GM21619 (cell line): ENCODE measurements around the gene HBD.
"Not testable (repeated sequence)": the region's sequence is repeated elsewhere in the genome, so short reads cannot be mapped to it uniquely, and the experiment has no call there.

Experiments used
- ATAC-seq: cut with Tn5 transposase; IDR thresholded peaks from one replicate; pipeline ENCODE4 v1.9.1; 2021; ENCODE audit not compliant: unreplicated experiment

The HBD gene

DNA sequence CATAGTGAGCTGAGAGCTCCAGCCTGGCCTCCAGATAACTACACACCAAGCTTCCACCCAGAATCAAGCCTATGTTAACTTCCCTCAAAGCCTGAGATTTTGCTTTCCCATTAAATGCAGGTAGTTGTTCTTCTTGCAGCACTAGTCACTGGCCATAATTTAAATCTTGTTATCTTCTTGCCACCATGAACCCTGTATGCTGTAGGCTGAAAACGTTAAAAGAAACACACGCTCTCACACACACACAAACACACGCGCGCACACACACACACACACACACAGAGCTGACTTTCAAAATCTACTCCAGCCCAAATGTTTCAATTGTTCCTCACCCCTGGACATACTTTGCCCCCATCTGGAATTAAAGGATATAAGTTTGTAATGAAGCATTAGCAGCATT is 19.2 kb upstream of the HBD start:
- ATAC-seq = not testable (repeated sequence)

DNA sequence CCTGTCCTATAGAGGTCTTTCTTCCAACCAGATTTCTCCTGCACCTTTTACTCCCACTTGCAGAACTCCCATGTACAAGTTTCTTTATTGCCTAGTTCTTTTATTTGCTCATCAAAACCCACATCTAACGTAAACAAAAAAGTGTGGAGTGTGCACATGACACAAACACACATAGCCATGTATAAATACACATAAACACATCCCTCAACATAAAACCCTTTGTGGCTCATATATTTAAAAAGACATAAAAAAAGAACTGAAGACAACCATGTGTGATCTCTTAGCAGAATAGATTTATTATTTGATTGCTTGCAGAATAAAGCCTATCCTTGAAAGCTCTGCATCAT is 18.6 kb upstream of the HBD start:
- ATAC-seq = no peak

DNA sequence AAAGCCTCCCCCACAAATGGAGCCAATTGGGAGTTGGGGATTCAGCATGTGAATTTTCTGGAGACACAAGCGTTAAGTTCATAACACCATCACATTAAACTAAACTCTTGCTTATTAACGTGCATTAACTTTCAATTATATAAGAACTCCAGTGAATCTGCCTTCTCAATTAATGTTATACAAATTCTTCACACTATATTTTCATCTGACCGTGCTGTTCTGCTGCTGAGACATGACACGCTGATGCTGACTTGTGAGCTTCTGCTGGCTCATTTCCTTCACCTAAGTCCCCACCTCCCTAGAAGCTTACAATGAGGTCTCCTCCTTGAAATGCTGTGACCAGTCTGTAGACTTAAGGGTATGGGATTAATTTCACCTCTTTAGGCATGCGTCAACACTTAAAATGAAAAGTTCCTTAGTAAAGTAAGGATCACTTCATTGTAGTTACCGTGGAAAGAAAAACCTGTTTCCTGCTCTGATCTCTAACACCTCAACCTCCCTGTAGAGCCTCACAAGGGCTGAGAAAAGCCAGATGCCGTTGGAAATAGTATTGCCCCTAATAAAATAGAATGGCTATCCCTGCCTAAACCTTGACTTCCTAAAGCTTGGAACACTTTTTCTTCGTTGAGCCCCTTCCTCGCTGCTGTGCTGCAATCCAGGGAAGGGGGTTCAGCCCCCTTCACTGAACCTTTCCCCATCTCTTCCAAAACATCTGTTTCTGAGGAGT is 18.1 kb upstream of the HBD start:
- no peak for ATAC-seq

DNA sequence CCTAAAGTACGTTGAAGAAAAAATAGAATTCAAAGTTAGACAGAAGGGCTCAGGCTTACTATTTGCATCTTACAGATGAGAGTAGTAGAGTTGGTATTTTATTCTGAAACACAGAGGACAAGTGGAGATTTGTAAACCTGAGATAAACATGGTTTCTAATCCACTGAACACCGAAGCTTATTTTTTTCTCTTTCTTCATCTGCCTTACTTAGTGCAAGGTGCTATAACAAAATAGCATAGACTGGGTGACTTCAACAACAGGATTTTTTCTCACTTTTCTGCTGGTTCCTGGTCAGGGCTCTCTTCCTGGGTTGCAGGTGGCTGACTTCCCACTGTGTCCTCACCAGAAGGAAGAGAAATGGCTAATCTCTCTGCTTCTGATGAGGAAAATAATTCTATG is 17.5 kb upstream of the HBD start:
- ATAC-seq = no peak

DNA sequence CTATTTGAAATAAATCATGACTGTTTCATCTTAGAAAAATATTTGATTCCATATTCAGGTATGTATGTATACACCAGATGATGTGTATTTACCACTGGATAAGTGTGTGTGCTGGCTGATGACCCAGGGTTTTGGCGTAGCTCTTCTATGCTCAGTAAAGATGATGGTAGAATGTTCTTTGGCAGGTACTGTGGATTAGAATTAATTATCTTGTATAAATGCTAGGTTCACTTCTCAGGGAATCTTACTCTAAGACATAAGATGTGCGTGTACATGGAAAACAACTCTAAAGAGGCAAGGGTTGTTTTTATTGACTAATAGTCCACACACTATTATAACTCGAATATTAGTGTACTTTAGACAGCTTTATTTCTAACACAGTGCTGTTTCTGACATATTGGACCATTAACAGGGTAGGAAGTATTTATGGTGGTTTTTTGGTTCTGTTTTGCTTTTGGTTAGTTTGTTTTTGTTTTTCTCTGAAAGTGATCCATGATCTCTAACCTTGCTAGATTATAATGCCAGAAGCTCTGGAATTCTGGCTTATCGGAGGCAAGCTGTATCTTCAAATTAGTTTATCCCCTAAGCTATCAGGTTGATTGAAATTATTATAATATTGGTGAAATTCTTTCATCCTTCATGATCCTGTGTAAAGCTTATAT is 16.4 kb upstream of the HBD start:
- no peak for ATAC-seq

DNA sequence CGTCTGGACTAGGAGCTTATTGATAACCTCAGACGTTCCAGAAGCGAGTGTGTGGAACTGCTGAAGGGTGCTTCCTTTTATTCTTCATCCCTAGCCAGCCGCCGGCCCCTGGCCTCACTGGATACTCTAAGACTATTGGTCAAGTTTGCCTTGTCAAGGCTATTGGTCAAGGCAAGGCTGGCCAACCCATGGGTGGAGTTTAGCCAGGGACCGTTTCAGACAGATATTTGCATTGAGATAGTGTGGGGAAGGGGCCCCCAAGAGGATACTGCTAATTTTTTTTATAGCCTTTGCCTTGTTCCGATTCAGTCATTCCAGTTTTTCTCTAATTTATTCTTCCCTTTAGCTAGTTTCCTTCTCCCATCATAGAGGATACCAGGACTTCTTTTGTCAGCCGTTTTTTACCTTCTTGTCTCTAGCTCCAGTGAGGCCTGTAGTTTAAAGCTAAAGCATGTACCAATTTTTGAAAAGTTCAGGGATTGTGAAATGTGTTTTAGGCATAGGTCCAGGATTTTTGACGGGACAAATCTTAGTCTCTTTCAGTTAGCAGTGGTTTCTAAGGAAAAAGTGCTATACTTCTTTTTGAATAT is 15.6 kb upstream of the HBD start, which contains the start of gene HBG1:
HBG1 (minus strand) TSS at position 51 of the 590 bp plus-strand sequence. CDS start 53 bp downstream, outside the sequence.
- not testable (repeated sequence) for ATAC-seq

DNA sequence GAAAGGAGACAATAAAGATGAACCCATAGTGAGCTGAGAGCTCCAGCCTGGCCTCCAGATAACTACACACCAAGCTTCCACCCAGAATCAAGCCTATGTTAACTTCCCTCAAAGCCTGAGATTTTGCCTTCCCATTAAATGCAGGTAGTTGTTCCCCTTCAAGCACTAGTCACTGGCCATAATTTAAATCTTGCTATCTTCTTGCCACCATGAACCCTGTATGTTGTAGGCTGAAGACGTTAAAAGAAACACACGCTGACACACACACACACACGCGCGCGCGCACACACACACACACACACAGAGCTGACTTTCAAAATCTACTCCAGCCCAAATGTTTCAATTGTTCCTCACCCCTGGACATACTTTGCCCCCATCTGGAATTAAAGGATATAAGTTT is 14.2 kb upstream of the HBD start:
- ATAC-seq = not testable (repeated sequence)

DNA sequence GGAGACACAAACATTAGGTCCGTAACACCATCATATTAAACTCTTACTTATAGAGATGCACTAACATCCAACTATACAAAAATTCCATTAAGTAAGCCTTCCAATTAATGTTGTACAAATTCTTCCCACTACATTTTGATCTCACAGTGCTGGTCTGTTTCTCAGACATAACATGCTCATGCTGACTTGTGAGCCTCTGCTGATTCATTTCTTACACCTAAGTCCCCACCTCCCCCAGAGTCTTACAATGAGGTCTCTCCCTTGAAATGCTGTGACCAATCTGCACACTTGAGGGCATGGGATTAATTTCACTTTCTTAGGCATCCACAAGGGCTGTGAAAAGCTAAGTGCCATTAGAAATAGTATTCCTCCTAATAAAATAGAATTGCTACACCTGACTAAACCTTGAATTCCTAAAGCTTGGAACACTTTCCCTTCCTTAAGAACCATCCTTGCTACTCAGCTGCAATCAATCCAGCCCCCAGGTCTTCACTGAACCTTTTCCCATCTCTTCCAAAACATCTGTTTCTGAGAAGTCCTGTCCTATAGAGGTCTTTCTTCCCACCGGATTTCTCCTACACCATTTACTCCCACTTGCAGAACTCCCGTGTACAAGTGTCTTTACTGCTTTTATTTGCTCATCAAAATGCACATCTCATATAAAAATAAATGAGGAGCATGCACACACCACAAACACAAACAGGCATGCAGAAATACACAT is 13.3 kb upstream of the HBD start:
- ATAC-seq = no peak

DNA sequence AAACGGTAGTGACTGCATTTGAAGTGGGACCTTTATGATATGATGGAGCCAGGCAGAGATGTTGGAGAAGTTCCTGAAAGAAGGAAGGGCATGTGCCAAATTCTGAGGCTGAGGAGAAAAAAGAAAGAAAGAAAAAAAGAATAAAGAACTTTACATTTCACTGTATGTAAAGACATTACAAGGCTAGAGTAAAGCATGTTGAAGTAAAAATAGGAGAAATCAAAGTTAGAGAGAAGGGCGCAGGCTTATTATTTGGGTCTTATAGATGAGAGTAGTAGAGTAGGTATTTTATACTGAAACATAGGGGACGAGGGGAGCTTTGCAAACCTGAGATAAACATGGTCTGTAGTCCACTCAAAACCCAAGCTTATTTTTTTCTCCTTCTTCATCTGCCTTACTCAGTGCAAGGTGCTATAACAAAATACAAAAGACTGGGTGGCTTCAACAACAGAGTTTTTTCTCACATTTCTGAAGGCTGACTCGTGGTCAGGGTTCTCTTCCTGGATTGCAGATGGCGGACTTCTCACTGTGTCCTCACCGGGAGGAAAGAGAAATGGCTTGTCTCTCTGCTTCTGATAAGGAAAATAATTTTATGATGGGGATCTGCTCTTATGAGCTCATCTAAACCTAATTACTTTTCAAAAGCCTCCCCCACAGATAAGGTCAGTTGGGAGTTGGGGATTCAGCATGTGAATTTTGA is 12.6 kb upstream of the HBD start:
- no peak for ATAC-seq

DNA sequence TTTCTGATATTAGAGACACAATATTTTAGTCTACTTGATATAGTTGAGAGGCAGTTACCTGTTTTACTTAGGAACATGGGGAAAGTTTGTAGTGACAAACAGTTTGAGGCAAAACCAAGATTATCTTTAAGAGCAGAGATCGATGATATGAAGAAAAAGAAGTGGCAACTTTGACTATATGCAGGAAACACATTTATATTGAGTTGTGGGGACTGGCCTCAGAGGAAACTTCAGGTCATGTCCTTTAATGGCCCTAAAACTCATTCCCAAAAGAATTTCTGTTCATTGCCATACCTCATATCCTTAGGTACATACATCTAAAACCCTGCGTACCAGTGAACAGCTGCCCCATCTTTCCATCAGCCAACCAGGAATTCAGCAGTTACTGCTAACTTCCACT is 10.9 kb upstream of the HBD start:
- no peak for ATAC-seq

DNA sequence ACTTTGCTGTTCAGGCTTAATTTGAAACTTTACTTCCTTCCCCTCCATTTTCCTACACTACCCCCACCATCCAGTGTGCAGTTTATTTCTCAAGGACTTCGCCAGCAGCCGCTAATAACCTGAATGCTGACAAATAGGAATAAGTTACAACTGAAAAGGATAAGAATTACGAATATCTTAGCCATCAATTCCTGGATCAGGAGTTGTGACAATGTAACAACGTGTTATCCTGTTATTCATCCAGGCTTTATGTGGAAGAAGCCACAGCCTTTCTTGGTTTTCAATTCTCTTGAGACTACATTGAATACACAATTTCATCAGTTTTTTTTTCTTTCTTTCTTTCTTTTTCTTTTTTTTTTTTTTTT is 9.5 kb upstream of the HBD start:
- ATAC-seq = no peak

DNA sequence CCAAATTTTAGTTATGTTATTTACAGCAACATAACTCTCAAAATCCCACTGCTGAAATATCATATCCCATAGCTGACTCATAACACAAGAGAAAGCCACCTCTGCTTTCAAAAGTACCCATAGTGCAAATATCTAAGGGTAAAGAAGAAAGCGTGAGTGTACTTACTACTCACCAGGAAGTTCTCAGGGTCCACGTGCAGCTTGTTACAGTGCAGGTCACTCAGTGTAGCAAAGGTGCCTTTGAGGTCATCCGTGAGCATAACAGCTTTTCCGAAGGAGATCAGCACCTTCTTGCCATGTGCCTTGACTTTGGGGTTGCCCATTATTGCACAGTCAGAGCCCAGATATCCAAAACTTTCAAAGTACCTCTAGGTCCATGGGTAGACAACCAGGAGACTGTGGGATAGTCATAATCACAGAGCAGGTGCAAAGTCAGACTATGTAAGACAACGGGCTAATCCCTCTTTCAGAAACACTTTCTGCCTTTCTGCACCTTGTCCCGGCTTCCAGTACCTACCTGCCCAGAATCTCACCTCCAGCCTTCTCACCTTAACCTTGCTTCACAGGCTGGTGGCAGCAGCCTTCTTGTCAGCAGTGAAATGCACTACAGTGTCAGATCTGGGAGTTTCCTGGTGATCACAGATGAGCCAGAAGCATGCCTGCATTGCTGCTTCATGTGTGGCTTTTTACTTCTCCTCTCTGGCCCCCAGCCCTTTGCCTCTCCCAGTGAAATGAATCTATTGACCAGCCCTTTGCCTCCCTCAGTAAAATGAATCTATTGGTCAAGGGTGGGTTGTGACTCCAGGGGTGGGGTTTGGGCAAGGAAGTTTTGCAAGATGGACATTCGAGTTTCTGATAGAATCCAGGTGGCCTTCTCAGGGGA is 8.9 kb upstream of the HBD start:
- no peak for ATAC-seq

DNA sequence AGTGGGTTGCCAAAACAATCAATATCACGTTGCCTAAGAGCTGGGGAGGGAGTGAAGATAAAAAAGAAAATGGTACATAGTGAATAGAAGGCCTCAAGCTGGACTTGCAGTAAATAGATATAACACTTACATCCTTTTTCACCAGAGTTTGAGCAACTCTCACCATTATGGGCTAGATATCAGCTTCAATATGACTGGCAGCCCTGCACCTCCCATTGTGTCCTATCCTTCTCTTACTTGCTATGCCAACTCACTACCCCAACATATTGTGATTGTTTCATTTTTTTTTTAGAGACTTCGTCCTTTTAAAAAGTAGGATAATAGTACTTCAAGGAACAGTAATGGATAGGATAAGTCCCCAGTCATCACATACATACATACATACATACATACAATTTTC is 7.9 kb upstream of the HBD start:
- no peak for ATAC-seq

DNA sequence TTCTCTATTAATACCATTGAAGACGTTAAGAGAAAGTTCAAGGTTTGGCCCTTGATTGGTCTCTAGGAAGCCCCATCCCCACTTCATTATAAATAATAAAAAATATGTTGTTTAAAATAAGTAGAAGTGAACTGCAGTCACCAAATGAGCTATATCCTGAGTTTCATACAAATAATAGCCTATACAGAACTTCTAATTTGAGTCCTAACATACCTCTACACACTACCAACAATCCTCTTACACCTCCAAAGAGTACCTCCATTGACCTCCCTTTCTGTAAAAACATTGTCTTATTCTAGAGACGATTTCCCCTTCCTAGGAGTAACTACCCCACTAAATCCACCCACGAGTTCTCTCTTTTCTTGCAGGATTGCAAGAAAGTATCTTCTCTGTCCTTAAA is 7.2 kb upstream of the HBD start:
- ATAC-seq = no peak

DNA sequence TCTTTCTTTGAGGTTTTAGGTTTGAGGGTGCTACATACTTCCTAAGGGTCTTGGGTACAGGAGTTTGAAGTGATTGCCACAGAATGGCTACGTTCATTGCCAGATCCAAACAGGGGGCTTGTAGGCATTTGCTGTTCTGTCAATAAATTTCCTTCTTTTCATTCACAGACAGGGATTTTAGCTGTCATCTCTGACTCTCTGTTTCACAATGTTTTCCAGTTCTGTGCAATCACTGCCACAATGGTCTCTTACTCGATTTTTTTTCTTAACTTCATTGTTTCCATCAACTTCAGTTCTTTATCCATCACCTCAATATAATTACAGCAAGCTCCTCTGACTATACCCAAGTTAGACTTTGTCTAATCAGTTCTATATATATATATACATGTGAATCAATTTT is 6.2 kb upstream of the HBD start:
- ATAC-seq = no peak

DNA sequence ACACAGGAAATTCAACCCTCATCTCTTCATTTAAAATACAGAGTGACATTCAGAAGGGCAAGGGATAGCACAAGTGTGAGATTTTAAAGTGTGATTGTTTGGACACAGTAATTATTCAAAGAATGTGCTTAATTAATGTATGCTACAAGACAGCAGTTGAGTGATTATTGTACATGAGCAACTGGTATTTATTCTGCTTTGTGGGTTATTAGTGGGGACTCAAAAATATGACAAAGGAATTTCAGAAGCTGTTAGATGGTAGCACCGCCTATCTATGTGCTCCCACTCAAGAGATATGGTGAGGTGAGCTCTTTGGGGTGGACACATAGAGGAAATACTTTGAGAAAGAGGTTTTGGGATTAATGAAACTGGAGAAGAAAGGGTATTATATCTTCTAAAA is 5.8 kb upstream of the HBD start:
- no peak for ATAC-seq

DNA sequence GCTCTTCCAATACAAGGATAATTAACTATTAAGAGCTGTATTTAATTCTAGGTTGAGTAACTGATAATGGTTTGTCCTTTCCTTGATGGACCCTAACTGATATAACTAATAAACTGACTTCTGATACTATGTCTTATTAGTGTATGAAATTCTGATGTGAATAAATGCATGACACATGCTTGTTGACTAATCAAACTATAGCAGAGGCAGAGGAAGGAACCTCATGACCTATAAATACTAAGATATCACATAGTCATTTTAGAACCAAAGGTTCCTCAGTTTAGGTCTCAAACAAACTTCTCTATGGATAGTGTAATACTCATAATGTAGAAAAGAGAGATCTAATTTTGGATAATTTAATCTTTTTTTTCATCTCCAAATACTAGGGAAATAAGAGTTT is 4.8 kb upstream of the HBD start:
- ATAC-seq = no peak

DNA sequence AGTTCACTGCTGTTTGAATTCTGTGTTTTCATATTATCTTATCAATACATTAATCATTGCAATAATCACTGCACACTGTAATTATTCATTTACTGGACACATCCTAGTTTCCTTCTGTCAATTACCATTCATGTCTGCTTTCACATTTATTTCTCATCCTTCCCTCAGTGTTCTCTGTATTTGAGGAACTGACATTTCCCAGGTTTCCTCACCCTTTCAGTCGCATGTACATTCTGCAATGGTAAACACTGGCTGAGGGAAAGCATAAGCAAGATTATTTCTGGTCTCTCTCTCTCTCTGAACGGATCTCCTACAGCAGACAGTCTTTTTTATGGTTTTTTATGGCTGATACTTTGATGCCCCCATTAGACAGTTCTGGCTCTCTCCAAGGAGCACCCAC is 4.2 kb upstream of the HBD start:
- ATAC-seq = no peak

DNA sequence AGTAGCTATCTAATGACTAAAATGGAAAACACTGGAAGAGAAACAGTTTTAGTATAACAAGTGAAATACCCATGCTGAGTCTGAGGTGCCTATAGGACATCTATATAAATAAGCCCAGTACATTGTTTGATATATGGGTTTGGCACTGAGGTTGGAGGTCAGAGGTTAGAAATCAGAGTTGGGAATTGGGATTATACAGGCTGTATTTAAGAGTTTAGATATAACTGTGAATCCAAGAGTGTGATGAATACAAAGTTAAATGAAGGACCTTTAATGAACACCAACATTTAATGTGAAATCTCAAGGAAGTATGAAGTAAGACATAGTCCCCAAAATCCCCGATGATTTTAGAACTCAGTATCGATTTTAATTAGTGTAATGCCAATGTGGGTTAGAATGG is 3.1 kb upstream of the HBD start:
- ATAC-seq = no peak

DNA sequence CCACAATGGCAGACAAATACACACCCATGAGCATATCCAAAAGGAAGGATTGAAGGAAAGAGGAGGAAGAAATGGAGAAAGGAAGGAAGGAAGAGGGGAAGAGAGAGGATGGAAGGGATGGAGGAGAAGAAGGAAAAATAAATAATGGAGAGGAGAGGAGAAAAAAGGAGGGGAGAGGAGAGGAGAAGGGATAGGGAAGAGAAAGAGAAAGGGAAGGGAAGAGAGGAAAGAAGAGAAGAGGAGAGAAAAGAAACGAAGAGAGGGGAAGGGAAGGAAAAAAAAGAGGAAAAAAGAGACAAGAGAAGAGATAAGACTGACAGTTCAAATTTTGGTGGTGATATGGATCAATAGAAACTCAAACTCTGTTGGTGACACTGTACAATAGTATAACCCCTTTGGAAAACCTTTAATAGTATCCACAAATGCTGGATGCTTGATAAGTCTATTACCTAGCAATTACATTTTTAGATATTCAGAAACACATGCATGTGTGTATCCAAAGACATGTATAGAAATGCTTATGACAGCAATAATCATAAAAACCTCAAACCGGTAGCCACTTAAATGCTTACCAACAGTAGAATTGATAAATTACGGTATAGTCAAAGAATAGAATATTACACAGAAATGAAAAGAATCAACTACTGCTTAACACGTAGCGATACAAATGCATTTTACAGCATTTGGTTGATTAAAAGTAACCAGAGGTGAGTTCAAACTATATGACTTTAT is 1.2 kb upstream of the HBD start:
- no peak for ATAC-seq
